ENCODE results near the gene TWNK. TPM values are rescaled to one million over a fixed set of nuclear protein-coding genes. Genes with fewer than 3 reads are reported as not detected.
A peak's percentile ranks its signal among the peaks of the same experiment; 100 is the strongest.

TWNK gene
- total RNA-seq, 4 donors from 2014 or later, result 4.2 to 9.2 (median 6.4) TPM

DNA sequence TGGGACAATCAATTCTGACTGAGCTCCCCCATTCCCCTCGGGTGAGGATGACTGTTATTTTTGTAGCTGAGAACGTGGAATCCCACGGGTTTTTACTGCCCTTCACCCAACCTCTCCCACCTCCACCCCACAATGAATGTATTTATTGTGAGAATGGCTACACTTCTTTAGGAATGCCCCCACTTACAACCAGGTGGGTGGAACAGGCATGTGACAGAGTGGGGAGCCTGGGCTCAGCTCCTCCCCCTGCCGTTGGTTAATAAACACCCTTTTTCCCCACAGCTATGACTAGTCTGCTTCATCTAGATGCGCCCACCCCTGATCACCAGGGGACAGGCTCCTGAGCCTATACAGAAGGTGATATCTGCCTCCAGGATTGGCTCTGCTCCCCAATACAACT is 2.0 kb upstream of the TWNK start:
- intact Hi-C loops (cut with DNase I; ENCODE audit: low total_unique reads), result no loop called here
- TF ChIP-seq CTCF (IDR thresholded peaks at IDR 0.05), result no peak
- no peak for TF ChIP-seq POLR2A (IDR thresholded peaks at IDR 0.05)
- DNase-seq (ENCODE audit: low spot score in 2 of 2), result peak in 1 of 2 donors; percentile 58
- whole genome bisulfite sequencing, 2 donors, result 63 to 72% methylated on average over 5 of the region's 5 CpGs
- H3K4me3 ChIP-seq (ENCODE audit: low read depth, poor library complexity, severe bottlenecking), result no peak overlapping the region

- intact Hi-C loops (cut with DNase I; ENCODE audit: low total_unique reads), result no loop called here
- 18 to 25% methylated on average over 16 to 17 of the region's 17 CpGs for WGBS, 2 donors
- peak in 1 of 2 donors; percentile 83 for DNase-seq (ENCODE audit: low spot score in 2 of 2)
- peak overlapping the region; percentile 76 for H3K4me3 ChIP-seq (ENCODE audit: low read depth, poor library complexity, severe bottlenecking)
- no peak for TF ChIP-seq CTCF (IDR thresholded peaks at IDR 0.05)
- TF ChIP-seq POLR2A (IDR thresholded peaks at IDR 0.05), result no peak
Measured at GRCh38 chr10:100986623-100986951, 756 bp upstream of the TWNK start.

GRCh38 chr10:100987685-100988049 is 324 bp downstream of the TWNK start:
- no peak for TF ChIP-seq POLR2A (IDR thresholded peaks at IDR 0.05)
- no peak for TF ChIP-seq CTCF (IDR thresholded peaks at IDR 0.05)
- DNase-seq (ENCODE audit: low spot score in 2 of 2), result no peak
- 1 to 3% methylated on average over 15 of the region's 15 CpGs for WGBS, 2 donors
- intact Hi-C loops (cut with DNase I; ENCODE audit: low total_unique reads), result no loop called here
- peak overlapping the region; percentile 76 for H3K4me3 ChIP-seq (ENCODE audit: low read depth, poor library complexity, severe bottlenecking)

- WGBS, 2 donors, result 62 to 63% methylated on average over 5 to 8 of the region's 10 CpGs
- H3K4me3 ChIP-seq (ENCODE audit: low read depth, poor library complexity, severe bottlenecking), result no peak overlapping the region
- TF ChIP-seq POLR2A (IDR thresholded peaks at IDR 0.05), result no peak
- no peak for TF ChIP-seq CTCF (IDR thresholded peaks at IDR 0.05)
- intact Hi-C loops (cut with DNase I; ENCODE audit: low total_unique reads), result no loop called here
- DNase-seq (ENCODE audit: low spot score in 2 of 2), result no peak
Measured at GRCh38 chr10:100988166-100988565, 823 bp downstream of the TWNK start.

- intact Hi-C loops (cut with DNase I; ENCODE audit: low total_unique reads), result no loop called here
- H3K4me3 ChIP-seq (ENCODE audit: low read depth, poor library complexity, severe bottlenecking), result no peak overlapping the region
- WGBS, 2 donors, result 92 to 93% methylated on average over 21 of the region's 21 CpGs
- TF ChIP-seq POLR2A (IDR thresholded peaks at IDR 0.05), result no peak
- no peak for DNase-seq (ENCODE audit: low spot score in 2 of 2)
Measured at GRCh38 chr10:100989088-100989487, 1.7 kb downstream of the TWNK start.

- no peak overlapping the region for H3K4me3 ChIP-seq (ENCODE audit: low read depth, poor library complexity, severe bottlenecking)
- intact Hi-C loops (cut with DNase I; ENCODE audit: low total_unique reads), result no loop called here
- WGBS, 2 donors, result 46 to 52% methylated on average over 10 of the region's 10 CpGs
- TF ChIP-seq CTCF (IDR thresholded peaks at IDR 0.05) (peak in 1 of 3 donors; percentile 13), POLR2A (IDR thresholded peaks at IDR 0.05) (no peak)
- no peak for DNase-seq (ENCODE audit: low spot score in 2 of 2)
Measured at GRCh38 chr10:100993986-100994708, 6.8 kb downstream of the TWNK start.
